ENCODE results near the gene MTPN. TPM values are rescaled to one million over a fixed set of nuclear protein-coding genes. Genes with fewer than 3 reads are reported as not detected.

The MTPN gene
- total RNA-seq, 2 experiments from 2014 or later: 91.3 to 281 TPM

- POLR2A ChIA-PET: interaction anchor here (0.8 to 3.4 kb wide), 6 partner anchors 9 to 58 kb away, joined by 3 to 17 read pairs (median 4); no protein-coding TSS in a partner anchor
Observed at GRCh38 chr7:135940077-135941075, 36.8 kb downstream of the MTPN start.

GRCh38 chr7:135939261-135939812 is 37.8 kb downstream of the MTPN start:
- no peak overlapping the region for H3K4me2 ChIP-seq (ENCODE audit: low read length)
- H3K36me3 ChIP-seq (ENCODE audit: insufficient read depth, low read length): peaks cover 84% of the 10 kb centered on the region
- no peak overlapping the region for H3K27ac ChIP-seq (ENCODE audit: low read depth, low read length, poor library complexity, severe bottlenecking)
- no peaks in the 10 kb centered on the region for H3K9me3 ChIP-seq (ENCODE audit: low read length)
- TF ChIP-seq, protein P1, sequence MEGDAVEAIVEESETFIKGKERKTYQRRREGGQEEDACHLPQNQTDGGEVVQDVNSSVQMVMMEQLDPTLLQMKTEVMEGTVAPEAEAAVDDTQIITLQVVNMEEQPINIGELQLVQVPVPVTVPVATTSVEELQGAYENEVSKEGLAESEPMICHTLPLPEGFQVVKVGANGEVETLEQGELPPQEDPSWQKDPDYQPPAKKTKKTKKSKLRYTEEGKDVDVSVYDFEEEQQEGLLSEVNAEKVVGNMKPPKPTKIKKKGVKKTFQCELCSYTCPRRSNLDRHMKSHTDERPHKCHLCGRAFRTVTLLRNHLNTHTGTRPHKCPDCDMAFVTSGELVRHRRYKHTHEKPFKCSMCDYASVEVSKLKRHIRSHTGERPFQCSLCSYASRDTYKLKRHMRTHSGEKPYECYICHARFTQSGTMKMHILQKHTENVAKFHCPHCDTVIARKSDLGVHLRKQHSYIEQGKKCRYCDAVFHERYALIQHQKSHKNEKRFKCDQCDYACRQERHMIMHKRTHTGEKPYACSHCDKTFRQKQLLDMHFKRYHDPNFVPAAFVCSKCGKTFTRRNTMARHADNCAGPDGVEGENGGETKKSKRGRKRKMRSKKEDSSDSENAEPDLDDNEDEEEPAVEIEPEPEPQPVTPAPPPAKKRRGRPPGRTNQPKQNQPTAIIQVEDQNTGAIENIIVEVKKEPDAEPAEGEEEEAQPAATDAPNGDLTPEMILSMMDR (conservative IDR thresholded peaks at IDR 0.05; ENCODE audit: low read length): no peak
- no peak for TF ChIP-seq EZH2phosphoT487 (IDR thresholded peaks at IDR 0.05; ENCODE audit: borderline replicate concordance, low read depth, low read length)
- intact Hi-C loops (cut with micrococcal nuclease; ENCODE audit: unreplicated experiment): no loop called here
- no peak overlapping the region for H2AFZ ChIP-seq (ENCODE audit: low read length)
- no peak overlapping the region for H3K4me3 ChIP-seq (ENCODE audit: low read depth, low read length, poor library complexity, severe bottlenecking)
- no peaks in the 10 kb centered on the region for H3K9me2 ChIP-seq (ENCODE audit: insufficient read depth, low read length)
- H3K79me2 ChIP-seq (ENCODE audit: insufficient read depth, low read depth, low read length): peaks cover 95% of the 10 kb centered on the region
- POLR2A ChIA-PET: interaction anchor here (0.6 to 1.2 kb wide), 2 partner anchors 10 to 35 kb away, joined by 3 to 5 read pairs; no protein-coding TSS in a partner anchor
- no peak for DNase-seq (ENCODE audit: low spot score)
- CTCF ChIA-PET (ENCODE audit: unreplicated experiment): no interaction called here
- BruUV-seq (replicated peaks): no TSS peak
- H4K20me1 ChIP-seq (ENCODE audit: insufficient read depth, low read length): peaks cover 5% of the 10 kb centered on the region; the same call in 1 of the 2 replicates
- peaks cover 28% of the 10 kb centered on the region for H3K4me1 ChIP-seq (ENCODE audit: insufficient read depth, low read length, poor library complexity, severe bottlenecking)

More at GRCh38 chr7:135940077-135941075, 36.8 kb downstream of the MTPN start:
- H4K20me1 ChIP-seq (ENCODE audit: insufficient read depth, low read length): peaks cover 5% of the 10 kb centered on the region; the same call in 1 of the 2 replicates
- BruUV-seq (replicated peaks): no TSS peak
- H2AFZ ChIP-seq (ENCODE audit: low read length): no peak overlapping the region
- H3K79me2 ChIP-seq (ENCODE audit: insufficient read depth, low read depth, low read length): peaks cover 95% of the 10 kb centered on the region
- peaks cover 84% of the 10 kb centered on the region for H3K36me3 ChIP-seq (ENCODE audit: insufficient read depth, low read length)
- intact Hi-C loops (cut with micrococcal nuclease; ENCODE audit: unreplicated experiment): no loop called here
- no peak overlapping the region for H3K27ac ChIP-seq (ENCODE audit: low read depth, low read length, poor library complexity, severe bottlenecking)
- DNase-seq (ENCODE audit: low spot score): no peak
- TF ChIP-seq EZH2phosphoT487 (IDR thresholded peaks at IDR 0.05; ENCODE audit: borderline replicate concordance, low read depth, low read length): no peak
- TF ChIP-seq, protein P1 (conservative IDR thresholded peaks at IDR 0.05; ENCODE audit: low read length): no peak
- H3K4me1 ChIP-seq (ENCODE audit: insufficient read depth, low read length, poor library complexity, severe bottlenecking): peaks cover 32% of the 10 kb centered on the region
- H3K4me2 ChIP-seq (ENCODE audit: low read length): no peak overlapping the region
- CTCF ChIA-PET (ENCODE audit: unreplicated experiment): no interaction called here
- no peak overlapping the region for H3K4me3 ChIP-seq (ENCODE audit: low read depth, low read length, poor library complexity, severe bottlenecking)
- H3K9me3 ChIP-seq (ENCODE audit: low read length): no peaks in the 10 kb centered on the region
- H3K9me2 ChIP-seq (ENCODE audit: insufficient read depth, low read length): no peaks in the 10 kb centered on the region

Data from OCI-LY7 (cell line).